IPS DF 19.7 (cell line): ENCODE data around the gene TUBB3.
A peak's percentile ranks its signal among the peaks of the same experiment; 100 is the strongest.
"Not testable (repeated sequence)": the region's sequence is repeated elsewhere in the genome, so short reads cannot be mapped to it uniquely, and the experiment has no call there.

Source experiments
- DNase-seq: peaks from one replicate; pipeline ENCODE4 v3.0.0-alpha.2; 2013; ENCODE audit warnings: low read depth, low spot score

The TUBB3 gene

GRCh38 chr16:89965447-89966225 lies 42.5 kb downstream of the TUBB3 start:
- no peak for DNase-seq

GRCh38 chr16:89966756-89967155 lies 43.6 kb downstream of the TUBB3 start:
- no peak for DNase-seq

- DNase-seq, result not testable (repeated sequence)
Observed at GRCh38 chr16:89967436-89967835, 44.3 kb downstream of the TUBB3 start.

- not testable (repeated sequence) for DNase-seq
Observed at GRCh38 chr16:89968074-89968473, 44.9 kb downstream of the TUBB3 start.

- no peak for DNase-seq
Observed at GRCh38 chr16:89969741-89970410, 46.7 kb downstream of the TUBB3 start.

- no peak for DNase-seq
Observed at GRCh38 chr16:89971495-89972243, 48.5 kb downstream of the TUBB3 start.

GRCh38 chr16:89972244-89973234 lies 49.4 kb downstream of the TUBB3 start:
- peak; percentile 33 for DNase-seq

- no peak for DNase-seq
Observed at GRCh38 chr16:89973235-89973634, 50.1 kb downstream of the TUBB3 start.

GRCh38 chr16:89973654-89974335 lies 50.7 kb downstream of the TUBB3 start:
- DNase-seq, result no peak

- no peak for DNase-seq
Observed at GRCh38 chr16:89974870-89975269, 51.7 kb downstream of the TUBB3 start.

- no peak for DNase-seq
Observed at GRCh38 chr16:89981414-89981813, 58.3 kb downstream of the TUBB3 start.

GRCh38 chr16:89982318-89982717 lies 59.2 kb downstream of the TUBB3 start:
- DNase-seq, result no peak

- no peak for DNase-seq
Observed at GRCh38 chr16:89983536-89983935, 60.4 kb downstream of the TUBB3 start.

- DNase-seq, result no peak
Observed at GRCh38 chr16:89984216-89984615, 61.1 kb downstream of the TUBB3 start.

GRCh38 chr16:89985219-89985618 lies 62.1 kb downstream of the TUBB3 start:
- DNase-seq, result no peak
